ENCODE results near the gene CRYGC.

DNA sequence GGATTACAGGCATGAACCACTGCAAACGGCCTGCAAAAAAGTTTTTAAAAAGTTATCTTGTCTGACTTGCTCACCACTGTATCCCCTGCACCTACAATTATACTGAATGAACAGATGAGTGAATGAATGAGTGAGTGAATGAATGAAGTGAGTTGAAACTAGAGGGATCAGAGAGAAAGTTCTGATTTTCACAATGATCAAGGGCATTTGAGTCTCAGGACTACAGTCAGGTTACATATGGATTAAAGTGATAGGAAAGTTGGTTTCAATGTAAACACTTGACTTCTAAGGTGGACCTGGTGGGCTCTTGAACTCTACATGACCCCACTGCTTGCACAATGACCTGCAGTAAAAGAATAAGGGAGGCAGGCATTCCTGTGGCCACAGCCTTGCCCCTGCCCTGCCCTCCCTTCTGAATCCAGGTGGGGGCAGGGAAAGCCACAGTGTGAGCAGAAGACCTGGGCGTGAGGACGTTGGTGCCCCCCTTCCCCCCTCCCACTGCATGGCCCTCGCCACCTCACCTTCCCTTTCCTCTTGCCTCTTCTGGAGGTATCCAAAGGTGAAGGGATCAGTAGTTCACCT is 49.5 kb upstream of the CRYGC start:
- TF ChIP-seq POLR2A (IDR thresholded peaks at IDR 0.05; ENCODE audit: low read depth, low read length) = no peak
- no peak for TF ChIP-seq POLR2AphosphoS5 (IDR thresholded peaks at IDR 0.05; ENCODE audit: low read depth, low read length)
- TF ChIP-seq TAF1 (IDR thresholded peaks at IDR 0.05; ENCODE audit: low read depth, low read length) = no peak
- no peak for TF ChIP-seq POU2F2 (IDR thresholded peaks at IDR 0.05; ENCODE audit: low read depth, low read length)
- TF ChIP-seq PAX5 (IDR thresholded peaks at IDR 0.05; ENCODE audit: insufficient read depth, low read length, severe bottlenecking) = no peak
- TF ChIP-seq SPI1 (IDR thresholded peaks at IDR 0.05; ENCODE audit: low read depth, low read length) = no peak

All from GM12891 (cell line).